ENCODE results near the gene FBXO9. TPM values are rescaled to one million over a fixed set of nuclear protein-coding genes. Genes with fewer than 3 reads are reported as not detected.
A peak's percentile ranks its signal among the peaks of the same experiment; 100 is the strongest.

FBXO9 gene
- total RNA-seq, result 10 to 100 TPM; 62.8 to 74.9 TPM

DNA sequence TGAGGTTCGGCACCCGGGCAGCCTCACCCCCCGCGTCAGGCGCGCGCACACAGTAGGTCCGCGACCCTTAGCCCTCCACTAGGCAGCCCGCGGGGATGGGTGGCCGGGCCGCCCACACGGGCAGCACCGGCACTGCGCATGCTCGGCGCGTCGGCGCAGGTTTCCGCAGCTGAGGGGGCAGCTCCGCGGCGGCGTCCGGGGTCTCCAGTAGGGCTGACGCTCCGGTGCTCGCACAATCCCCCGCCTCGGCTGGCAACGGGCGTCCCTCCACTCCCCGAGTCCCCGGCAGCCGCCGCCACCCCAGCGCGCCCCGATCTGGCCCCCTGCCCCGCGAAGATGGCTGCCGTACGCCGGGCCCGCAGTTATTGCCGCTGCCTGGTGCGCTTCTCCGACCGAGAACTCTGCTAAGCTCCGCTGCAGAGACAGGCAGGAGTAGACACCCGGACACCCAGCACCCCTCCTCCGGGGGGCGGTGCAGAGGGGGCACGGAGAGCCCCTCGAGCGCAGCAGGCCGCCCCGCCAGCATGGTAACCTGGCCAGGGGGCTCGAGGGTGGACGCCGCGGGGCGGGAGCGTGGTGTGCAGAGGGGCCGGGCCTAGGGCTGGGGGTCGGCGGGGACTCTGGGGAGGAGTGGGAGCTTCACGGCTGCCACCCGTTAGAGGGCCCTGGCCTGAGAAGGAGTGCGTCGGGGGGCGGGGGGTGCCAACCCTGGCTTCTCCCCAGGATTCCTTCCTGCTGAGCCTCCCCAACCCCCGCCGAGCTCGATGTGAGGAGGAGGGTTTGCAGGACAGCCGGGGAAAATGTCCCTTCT is at the start of gene FBXO9:
FBXO9 (plus strand) TSS at position 139 of the 811 bp plus-strand sequence; CDS start at position 525, 386 bp downstream.
- Mint-ChIP-seq H3K9me3 (no peaks in the 10 kb centered on the region), H3K27me3 (no peaks in the 10 kb centered on the region), H3K27ac (peak within 1 kb of the TSS; percentile 83 to 95), H3K4me3 (peak within 1 kb of the TSS; percentile 95), H3K4me1 (ENCODE audit: low read depth in 2 of 2) (peaks cover 28 to 42% of the 10 kb centered on the region in 2 donors), H3K36me3 (no peaks in the 10 kb centered on the region)
- DNase-seq (ENCODE audit: low spot score) (peak; percentile 84), ATAC-seq (peak; percentile 82 to 87)

DNA sequence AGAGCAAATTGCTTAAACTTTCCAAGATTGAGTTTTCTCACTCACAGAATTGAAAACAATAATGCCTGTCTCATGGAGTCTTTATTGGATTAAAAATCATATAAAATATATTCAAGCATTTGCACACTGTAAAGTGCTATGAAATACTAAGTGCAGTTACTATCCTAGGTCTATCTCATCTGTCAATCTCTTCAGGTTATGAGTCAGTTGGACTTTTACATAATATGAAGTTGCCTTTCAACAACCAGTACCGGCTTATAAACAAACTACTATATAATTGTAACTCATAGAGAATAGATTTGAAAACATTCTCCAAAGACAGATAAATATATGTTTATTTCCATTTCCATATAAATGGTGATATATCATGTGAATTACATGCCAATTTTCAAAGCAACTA is 49.7 kb upstream of the FBXO9 start:
- H3K4me3 Mint-ChIP-seq, result no peak overlapping the region
- ATAC-seq (no peak), DNase-seq (ENCODE audit: low spot score) (no peak)
- no peak overlapping the region for H3K27ac Mint-ChIP-seq
- H3K36me3 Mint-ChIP-seq, result peaks cover 14% of the 10 kb centered on the region
- H3K27me3 Mint-ChIP-seq, result no peaks in the 10 kb centered on the region
- H3K4me1 Mint-ChIP-seq (ENCODE audit: low read depth in 2 of 2), result peaks cover 0 to 2% of the 10 kb centered on the region in 2 donors
- no peaks in the 10 kb centered on the region for H3K9me3 Mint-ChIP-seq

DNA sequence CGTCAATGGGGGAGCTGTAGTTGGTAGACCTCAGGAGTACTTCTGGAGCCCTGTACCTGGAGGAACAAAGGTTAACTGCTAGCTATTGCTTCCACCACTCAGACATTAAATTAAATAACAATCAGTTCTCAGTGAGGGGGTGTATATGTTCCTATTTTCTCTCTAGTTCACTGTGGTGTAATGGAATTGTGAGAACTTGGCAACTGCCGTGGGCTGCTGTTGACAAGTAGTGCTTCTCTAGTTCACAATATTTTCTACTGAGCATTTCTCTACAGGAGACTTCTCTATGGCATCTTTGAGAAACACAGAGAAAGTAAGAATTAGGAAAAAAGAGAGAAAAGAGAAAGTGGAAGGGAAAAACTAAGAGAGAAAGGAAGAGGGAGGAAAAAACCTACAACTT is 46.8 kb upstream of the FBXO9 start:
- no peak overlapping the region for H3K4me3 Mint-ChIP-seq
- no peaks in the 10 kb centered on the region for H3K9me3 Mint-ChIP-seq
- DNase-seq (ENCODE audit: low spot score) (no peak), ATAC-seq (no peak)
- no peak overlapping the region for H3K27ac Mint-ChIP-seq
- H3K4me1 Mint-ChIP-seq (ENCODE audit: low read depth in 2 of 2), result peaks cover 3 to 5% of the 10 kb centered on the region in 2 donors
- H3K27me3 Mint-ChIP-seq, result no peaks in the 10 kb centered on the region
- H3K36me3 Mint-ChIP-seq, result peaks cover 10% of the 10 kb centered on the region

DNA sequence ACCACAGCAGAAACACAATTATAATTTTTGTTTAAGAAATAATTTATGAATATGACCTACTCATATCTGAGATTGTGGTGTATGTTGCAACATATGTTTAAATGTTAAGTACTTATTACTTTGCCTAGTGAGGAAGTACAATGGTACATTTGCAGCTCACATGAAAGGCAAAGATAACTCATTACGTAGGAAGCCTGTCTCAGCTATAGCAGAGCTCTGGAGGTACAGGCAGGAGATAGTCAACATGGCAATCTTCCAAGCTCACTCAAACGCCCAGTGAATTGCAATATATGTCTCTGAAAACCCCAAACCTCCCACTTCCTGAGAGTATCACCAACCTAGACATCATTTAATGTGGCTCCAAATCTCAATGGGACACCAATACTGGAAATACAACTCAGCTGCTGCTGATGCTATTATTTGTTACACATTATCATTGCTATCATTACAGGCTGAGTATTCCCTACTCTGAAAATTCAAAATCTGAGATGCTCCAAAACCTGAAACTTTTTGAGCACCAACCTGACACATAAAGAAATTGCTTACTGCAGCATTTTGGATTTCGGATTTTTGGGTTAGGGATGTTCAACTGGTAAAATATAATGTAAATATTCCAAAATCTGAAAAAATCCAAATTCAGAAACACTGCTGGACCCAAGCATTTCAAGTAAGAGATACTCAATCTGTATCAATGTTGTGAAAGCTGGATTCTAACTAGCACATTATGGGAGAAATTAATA is 45.0 kb upstream of the FBXO9 start:
- peaks cover 3 to 5% of the 10 kb centered on the region in 2 donors for H3K4me1 Mint-ChIP-seq (ENCODE audit: low read depth in 2 of 2)
- no peak overlapping the region for H3K27ac Mint-ChIP-seq
- ATAC-seq, result no peak
- H3K36me3 Mint-ChIP-seq, result peaks cover 10% of the 10 kb centered on the region
- no peak overlapping the region for H3K4me3 Mint-ChIP-seq
- no peaks in the 10 kb centered on the region for H3K27me3 Mint-ChIP-seq
- H3K9me3 Mint-ChIP-seq, result no peaks in the 10 kb centered on the region
- no peak for DNase-seq (ENCODE audit: low spot score)

DNA sequence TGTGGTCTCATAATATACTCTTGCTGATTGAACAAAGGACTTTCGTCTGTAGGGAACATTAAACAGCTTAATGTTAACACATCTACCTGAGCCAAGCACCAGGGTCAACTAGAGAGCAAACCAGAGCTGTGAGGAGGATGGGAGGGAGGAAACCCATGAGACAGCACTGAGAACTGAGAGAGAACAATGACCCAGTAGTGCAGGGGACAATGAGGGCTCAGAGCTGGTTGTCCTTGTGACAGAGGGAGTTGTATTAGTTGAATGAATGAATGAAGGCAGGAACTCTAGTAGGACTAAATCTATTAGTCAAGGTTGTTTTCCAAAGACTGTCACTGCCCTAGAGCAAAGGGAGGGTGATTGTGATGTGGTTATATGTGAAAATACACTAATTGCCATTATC is 41.9 kb upstream of the FBXO9 start:
- peaks cover 3 to 5% of the 10 kb centered on the region in 2 donors for H3K4me1 Mint-ChIP-seq (ENCODE audit: low read depth in 2 of 2)
- no peak for ATAC-seq
- H3K9me3 Mint-ChIP-seq, result no peaks in the 10 kb centered on the region
- H3K36me3 Mint-ChIP-seq, result peaks cover under 1% of the 10 kb centered on the region
- DNase-seq (ENCODE audit: low spot score), result no peak
- H3K27me3 Mint-ChIP-seq, result no peaks in the 10 kb centered on the region
- no peak overlapping the region for H3K27ac Mint-ChIP-seq
- no peak overlapping the region for H3K4me3 Mint-ChIP-seq

DNA sequence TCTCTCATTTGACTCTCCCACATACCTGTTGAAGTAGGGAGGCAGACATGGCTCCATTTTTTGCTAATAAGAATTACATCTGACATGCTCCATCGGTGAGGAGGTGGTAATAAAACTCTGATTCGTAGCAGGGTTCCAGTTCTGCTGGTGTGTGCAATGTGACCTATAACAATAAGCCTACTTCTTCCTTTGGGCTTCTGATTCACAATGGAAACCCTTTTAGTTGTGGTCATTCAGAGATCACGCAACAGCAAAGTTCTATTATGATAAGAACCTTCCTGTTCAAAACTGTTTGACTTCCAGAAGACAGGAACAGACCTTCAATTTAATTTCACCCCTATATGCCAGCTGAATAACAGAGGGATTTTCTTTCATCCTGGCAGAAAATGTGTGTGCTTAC is 38.7 kb upstream of the FBXO9 start:
- H3K27ac Mint-ChIP-seq, result no peak overlapping the region
- peaks cover 0 to under 1% of the 10 kb centered on the region in 2 donors for H3K4me1 Mint-ChIP-seq (ENCODE audit: low read depth in 2 of 2)
- no peak overlapping the region for H3K4me3 Mint-ChIP-seq
- H3K27me3 Mint-ChIP-seq, result no peaks in the 10 kb centered on the region
- peaks cover 4% of the 10 kb centered on the region for H3K36me3 Mint-ChIP-seq
- H3K9me3 Mint-ChIP-seq, result no peaks in the 10 kb centered on the region
- no peak for DNase-seq (ENCODE audit: low spot score)
- no peak for ATAC-seq

DNA sequence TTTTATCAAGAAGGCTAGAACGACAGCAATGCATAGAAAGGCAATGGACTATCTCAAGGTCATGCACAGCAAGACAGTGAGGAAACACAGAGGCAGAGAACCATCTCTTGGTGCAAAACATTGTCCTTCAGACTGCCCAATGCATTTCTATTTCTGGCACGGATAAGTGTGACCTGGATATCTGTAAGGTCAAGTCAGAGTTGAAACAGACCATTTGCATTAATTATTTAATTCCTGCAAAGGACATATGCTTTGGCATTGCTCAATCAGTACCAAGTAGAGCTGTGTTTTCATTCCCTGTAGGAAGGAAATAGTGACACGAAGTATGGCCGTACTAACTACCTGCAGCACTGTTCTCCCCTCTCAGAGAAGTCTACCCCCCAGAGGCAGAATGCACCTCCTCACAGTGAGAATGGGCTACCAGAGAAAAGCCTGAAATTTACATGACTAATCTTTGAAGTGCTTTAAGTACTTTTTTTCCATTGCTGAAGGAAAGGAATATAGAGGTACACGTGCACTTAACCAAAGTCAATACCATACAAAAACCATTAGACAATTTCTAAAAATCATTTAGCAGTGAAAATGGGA is 38.0 kb upstream of the FBXO9 start:
- DNase-seq (ENCODE audit: low spot score) (no peak), ATAC-seq (no peak)
- no peaks in the 10 kb centered on the region for H3K4me1 Mint-ChIP-seq (ENCODE audit: low read depth in 2 of 2)
- no peaks in the 10 kb centered on the region for H3K27me3 Mint-ChIP-seq
- peaks cover 4% of the 10 kb centered on the region for H3K36me3 Mint-ChIP-seq
- no peaks in the 10 kb centered on the region for H3K9me3 Mint-ChIP-seq
- no peak overlapping the region for H3K4me3 Mint-ChIP-seq
- H3K27ac Mint-ChIP-seq, result no peak overlapping the region

DNA sequence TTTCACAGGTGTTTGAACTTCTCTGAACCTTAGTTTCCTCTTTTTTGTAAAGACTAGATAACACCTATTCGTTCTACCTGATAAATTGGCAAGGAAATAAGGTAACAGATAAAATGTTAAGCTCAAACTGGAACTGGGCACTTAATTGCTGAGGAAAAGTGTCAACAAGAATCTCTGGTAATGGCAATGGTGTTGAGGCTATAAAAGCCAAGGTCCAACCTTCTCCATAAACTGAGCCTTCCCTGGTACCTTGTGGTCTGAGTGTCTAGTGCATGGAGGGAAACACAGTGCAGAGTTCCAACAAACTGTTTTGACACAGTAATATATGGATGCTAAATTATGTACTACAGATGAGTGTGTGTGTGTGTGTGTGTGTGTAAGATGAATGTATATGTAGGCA is 36.7 kb upstream of the FBXO9 start:
- ATAC-seq (no peak), DNase-seq (ENCODE audit: low spot score) (no peak)
- no peaks in the 10 kb centered on the region for H3K9me3 Mint-ChIP-seq
- no peak overlapping the region for H3K4me3 Mint-ChIP-seq
- no peak overlapping the region for H3K27ac Mint-ChIP-seq
- H3K27me3 Mint-ChIP-seq, result no peaks in the 10 kb centered on the region
- H3K36me3 Mint-ChIP-seq, result peaks cover 4% of the 10 kb centered on the region
- H3K4me1 Mint-ChIP-seq (ENCODE audit: low read depth in 2 of 2), result peaks cover 5 to 7% of the 10 kb centered on the region in 2 donors

DNA sequence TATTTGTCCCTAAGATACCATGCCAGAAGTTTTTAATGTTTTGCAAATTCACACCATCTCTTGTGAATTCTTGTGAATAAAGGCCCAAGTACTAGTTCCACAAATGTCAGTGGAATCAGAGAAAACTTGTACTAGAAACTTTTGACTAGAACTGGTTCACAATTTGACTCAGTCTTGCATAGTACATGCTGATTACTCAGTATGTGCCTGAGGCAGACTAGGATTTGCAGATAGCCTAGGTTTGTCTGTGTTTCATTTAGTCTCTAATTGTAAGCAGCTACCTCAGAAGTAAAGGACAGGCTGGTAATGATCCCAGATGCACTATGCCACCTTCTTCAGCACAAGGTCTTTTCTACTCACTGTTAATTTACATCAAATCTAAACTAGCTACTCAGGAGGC is 35.9 kb upstream of the FBXO9 start:
- Mint-ChIP-seq H3K9me3 (no peaks in the 10 kb centered on the region), H3K27me3 (no peaks in the 10 kb centered on the region), H3K36me3 (peaks cover 4% of the 10 kb centered on the region), H3K4me3 (no peak overlapping the region), H3K27ac (no peak overlapping the region), H3K4me1 (ENCODE audit: low read depth in 2 of 2) (peaks cover 5 to 7% of the 10 kb centered on the region in 2 donors)
- ATAC-seq, result peak in 1 of 2 donors; percentile 63
- no peak for DNase-seq (ENCODE audit: low spot score)

DNA sequence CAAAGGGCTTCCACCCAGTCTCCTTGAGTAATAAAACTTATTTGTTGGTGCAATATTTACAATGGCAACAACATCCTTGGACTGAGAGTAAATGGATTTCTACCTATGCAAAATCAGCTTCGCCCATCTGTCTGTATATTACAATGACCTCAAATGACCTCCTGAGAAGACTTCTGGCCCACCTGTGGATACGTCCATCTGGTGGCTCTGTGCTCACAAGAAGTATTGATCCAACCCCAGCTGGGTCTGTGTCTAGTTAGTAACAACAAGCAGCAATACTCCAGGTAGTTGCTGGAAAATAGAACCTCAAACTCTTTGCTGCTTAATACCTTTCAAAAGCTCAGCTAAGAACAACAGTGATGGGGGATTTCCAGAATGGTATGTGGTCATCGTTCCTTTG is 35.4 kb upstream of the FBXO9 start:
- H3K36me3 Mint-ChIP-seq, result peaks cover 5% of the 10 kb centered on the region

DNA sequence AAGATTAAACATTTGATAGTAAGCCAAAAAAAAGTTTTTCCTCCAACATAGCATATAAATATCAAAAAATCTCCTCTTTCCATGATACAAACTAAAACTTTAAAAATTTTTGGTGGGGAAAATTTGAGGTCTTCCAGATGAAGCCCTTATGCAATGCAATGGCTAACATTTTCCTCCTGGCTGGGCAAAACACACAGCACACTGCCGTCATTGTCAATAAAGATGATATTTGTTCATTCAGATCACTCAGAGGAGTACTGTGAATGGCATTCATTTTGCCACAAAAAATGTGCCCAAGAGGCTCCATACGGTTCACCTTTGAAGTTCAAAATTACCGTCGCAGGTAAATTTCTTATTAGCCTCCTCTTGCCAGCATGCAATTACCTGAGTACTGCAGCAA is 33.9 kb upstream of the FBXO9 start:
- peaks cover 5 to 7% of the 10 kb centered on the region in 2 donors for H3K4me1 Mint-ChIP-seq (ENCODE audit: low read depth in 2 of 2)
- DNase-seq (ENCODE audit: low spot score) (no peak), ATAC-seq (no peak)
- H3K9me3 Mint-ChIP-seq, result no peaks in the 10 kb centered on the region
- H3K27ac Mint-ChIP-seq, result no peak overlapping the region
- peaks cover 11% of the 10 kb centered on the region for H3K36me3 Mint-ChIP-seq
- H3K4me3 Mint-ChIP-seq, result no peak overlapping the region
- H3K27me3 Mint-ChIP-seq, result no peaks in the 10 kb centered on the region

More for the DNA sequence above, 35.4 kb upstream of the FBXO9 start:
- H3K27ac Mint-ChIP-seq, result no peak overlapping the region
- no peaks in the 10 kb centered on the region for H3K9me3 Mint-ChIP-seq
- no peak for DNase-seq (ENCODE audit: low spot score)
- H3K27me3 Mint-ChIP-seq, result no peaks in the 10 kb centered on the region
- no peak for ATAC-seq
- no peak overlapping the region for H3K4me3 Mint-ChIP-seq
- H3K4me1 Mint-ChIP-seq (ENCODE audit: low read depth in 2 of 2), result peaks cover 5 to 7% of the 10 kb centered on the region in 2 donors

DNA sequence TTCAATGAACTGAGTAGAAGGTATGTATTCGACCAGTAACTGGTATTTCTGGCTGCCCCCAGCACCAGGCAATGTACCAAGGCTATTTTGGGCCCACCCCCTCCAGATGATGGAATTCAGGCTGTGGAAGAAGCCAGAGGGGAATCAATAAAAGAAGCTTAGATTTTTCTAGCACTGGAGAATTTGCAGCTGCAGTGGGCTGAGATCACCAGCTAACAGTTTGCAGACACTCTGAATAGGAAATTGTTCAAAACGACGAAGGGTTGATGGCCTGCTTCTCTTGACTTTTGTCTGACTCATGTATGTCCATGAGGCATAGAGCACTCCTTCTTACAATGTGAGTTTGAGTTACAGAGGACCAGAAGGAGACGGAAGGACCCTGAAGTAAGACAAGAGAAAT is 32.4 kb upstream of the FBXO9 start:
- ATAC-seq (no peak), DNase-seq (ENCODE audit: low spot score) (no peak)
- Mint-ChIP-seq H3K4me1 (ENCODE audit: low read depth in 2 of 2) (peaks cover 5 to 7% of the 10 kb centered on the region in 2 donors), H3K4me3 (no peak overlapping the region), H3K9me3 (no peaks in the 10 kb centered on the region), H3K36me3 (peaks cover 15% of the 10 kb centered on the region), H3K27me3 (no peaks in the 10 kb centered on the region), H3K27ac (no peak overlapping the region)

DNA sequence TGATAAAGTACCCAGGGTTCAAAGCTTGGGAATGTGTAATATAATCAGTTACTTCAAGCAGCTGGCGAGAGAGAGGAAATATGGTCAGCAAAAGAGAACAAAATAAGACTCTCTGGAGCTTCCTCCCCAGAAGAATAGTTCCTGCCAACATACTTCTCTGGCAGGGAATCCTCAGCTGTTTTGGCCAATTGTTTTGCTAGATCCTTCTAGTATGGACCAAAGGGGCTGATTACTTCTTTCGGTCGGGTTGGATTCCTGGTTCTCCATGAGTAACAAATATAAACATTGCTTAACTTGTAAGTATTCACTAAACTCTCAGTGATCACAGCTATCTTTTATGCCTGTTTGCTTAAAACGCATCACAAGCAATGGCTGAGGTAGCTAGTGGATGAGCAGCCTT is 31.4 kb upstream of the FBXO9 start:
- Mint-ChIP-seq H3K4me1 (ENCODE audit: low read depth in 2 of 2) (peaks cover 5 to 7% of the 10 kb centered on the region in 2 donors), H3K4me3 (no peak overlapping the region), H3K36me3 (peaks cover 11% of the 10 kb centered on the region), H3K27ac (no peak overlapping the region), H3K27me3 (no peaks in the 10 kb centered on the region), H3K9me3 (no peaks in the 10 kb centered on the region)
- no peak for DNase-seq (ENCODE audit: low spot score)
- ATAC-seq, result no peak
